NCI-H69 (cell line): ENCODE measurements around the gene SMTNL1.

Experiments used
- DNase-seq: peaks from one replicate; lab custom pipeline; 2025; lab: John Stamatoyannopoulos, UW

The SMTNL1 gene

GRCh38 chr11:57546451-57546850 is 9.1 kb downstream of the SMTNL1 start:
- no peak for DNase-seq

- DNase-seq: peak; percentile 16
Observed at GRCh38 chr11:57546869-57547475, 9.6 kb downstream of the SMTNL1 start.

- DNase-seq: no peak
Observed at GRCh38 chr11:57547854-57548377, 10.5 kb downstream of the SMTNL1 start.

GRCh38 chr11:57549983-57550382 is 12.6 kb downstream of the SMTNL1 start:
- DNase-seq: no peak

- no peak for DNase-seq
Observed at GRCh38 chr11:57551941-57552340, 14.5 kb downstream of the SMTNL1 start.

- DNase-seq: no peak
Observed at GRCh38 chr11:57552479-57552878, 15.1 kb downstream of the SMTNL1 start.

- no peak for DNase-seq
Observed at GRCh38 chr11:57555393-57555792, 18.0 kb downstream of the SMTNL1 start.

- DNase-seq: no peak
Observed at GRCh38 chr11:57556041-57556440, 18.6 kb downstream of the SMTNL1 start.

- DNase-seq: peak; percentile 8
Observed at GRCh38 chr11:57560146-57560545, 22.8 kb downstream of the SMTNL1 start.

- no peak for DNase-seq
Observed at GRCh38 chr11:57562596-57562995, 25.2 kb downstream of the SMTNL1 start.

GRCh38 chr11:57566005-57566904 is 28.9 kb downstream of the SMTNL1 start:
- no peak for DNase-seq

GRCh38 chr11:57566905-57567514 is 29.6 kb downstream of the SMTNL1 start:
- DNase-seq: no peak

- DNase-seq: peak; percentile 70
Observed at GRCh38 chr11:57567515-57568329, 30.3 kb downstream of the SMTNL1 start, which contains the start of gene UBE2L6. UBE2L6 (minus strand) TSS chr11:57567672; CDS start chr11:57567611, 61 bp downstream.

- no peak for DNase-seq
Observed at GRCh38 chr11:57568330-57568766, 31.0 kb downstream of the SMTNL1 start.

GRCh38 chr11:57571606-57572005 is 34.2 kb downstream of the SMTNL1 start:
- no peak for DNase-seq

- no peak for DNase-seq
Observed at GRCh38 chr11:57574061-57574460, 36.7 kb downstream of the SMTNL1 start.

- DNase-seq: no peak
Observed at GRCh38 chr11:57584341-57584740, 46.9 kb downstream of the SMTNL1 start.

- no peak for DNase-seq
Observed at GRCh38 chr11:57585301-57585700, 47.9 kb downstream of the SMTNL1 start.

GRCh38 chr11:57586711-57587245 is 49.4 kb downstream of the SMTNL1 start:
- DNase-seq: no peak

- no peak for DNase-seq
Observed at GRCh38 chr11:57588046-57588710, 50.8 kb downstream of the SMTNL1 start.
